Trophoblast cell (in vitro differentiated cells and primary cell): ENCODE results near the gene ATP6V0B. TPM values are rescaled to one million over a fixed set of nuclear protein-coding genes. Genes with fewer than 3 reads are reported as not detected.

ENCODE experiments used
- DNase-seq, 2 donors: peaks; one replicate each; pipeline ENCODE4 v3.0.0-alpha.2; 2016
- H2AFZ ChIP-seq: 2 replicates; pipeline ENCODE4 v1.6.1; 2013; ENCODE audit warnings: low read length, moderate library complexity, mild to moderate bottlenecking; ENCODE audit not compliant: insufficient read depth, poor library complexity
- H2AK5ac ChIP-seq: 2 replicates; pipeline ENCODE4 v1.6.1; 2013; ENCODE audit warnings: mild to moderate bottlenecking, low read length
- H2BK120ac ChIP-seq: 2 replicates; pipeline ENCODE4 v1.6.1; 2013; ENCODE audit warnings: low read length, mild to moderate bottlenecking, moderate library complexity; ENCODE audit not compliant: insufficient read depth, poor library complexity
- H2BK12ac ChIP-seq: 2 replicates; pipeline ENCODE4 v1.6.1; 2013; ENCODE audit warnings: mild to moderate bottlenecking, low read length, moderate library complexity
- H2BK5ac ChIP-seq: 2 replicates; pipeline ENCODE4 v1.6.1; 2013; ENCODE audit warnings: low read length, low read depth, moderate library complexity, mild to moderate bottlenecking; ENCODE audit not compliant: poor library complexity
- H3K14ac ChIP-seq: 2 replicates; pipeline ENCODE4 v1.6.1; 2013; ENCODE audit warnings: mild to moderate bottlenecking, low read length
- H3K18ac ChIP-seq: 2 replicates; pipeline ENCODE4 v1.6.1; 2013; ENCODE audit warnings: mild to moderate bottlenecking, low read length
- H3K23ac ChIP-seq: 2 replicates; pipeline ENCODE4 v1.6.1; 2013; ENCODE audit warnings: low read length
- H3K27ac ChIP-seq: 2 replicates; pipeline ENCODE4 v1.5.1; 2013; ENCODE audit warnings: low read depth, mild to moderate bottlenecking, inconsistent platforms, low read length, moderate library complexity
- H3K27me3 ChIP-seq: 2 replicates; pipeline ENCODE4 v1.6.1; 2013; ENCODE audit warnings: inconsistent platforms, mild to moderate bottlenecking, low read length, moderate library complexity; ENCODE audit not compliant: insufficient read depth
- H3K36me3 ChIP-seq, 2 experiments: 1 replicate in 1 of 2; 2 replicates in 1 of 2; pipeline ENCODE4 v1.6.1; 2013; ENCODE audit warnings: low read length in 2 of 2, mild to moderate bottlenecking in 2 of 2, moderate library complexity in 1 of 2; ENCODE audit not compliant: insufficient read depth in 2 of 2, control insufficient read depth in 1 of 2
- H3K4ac ChIP-seq: 2 replicates; pipeline ENCODE4 v1.6.1; 2013; ENCODE audit warnings: low read depth, mild to moderate bottlenecking, low read length, moderate library complexity
- H3K4me1 ChIP-seq, 2 experiments: 1 replicate in 1 of 2; 2 replicates in 1 of 2; pipeline ENCODE4 v1.6.1; 2013; ENCODE audit warnings: low read length in 2 of 2, mild to moderate bottlenecking in 2 of 2, moderate library complexity in 1 of 2; ENCODE audit not compliant: insufficient read depth in 2 of 2, control insufficient read depth in 1 of 2
- H3K4me2 ChIP-seq: 2 replicates; pipeline ENCODE4 v1.6.1; 2013; ENCODE audit warnings: inconsistent platforms, mild to moderate bottlenecking, low read length, moderate library complexity
- H3K4me3 ChIP-seq: 2 replicates; pipeline ENCODE4 v1.5.1; 2013; ENCODE audit warnings: mild to moderate bottlenecking, low read depth, low read length, inconsistent platforms
- H3K79me1 ChIP-seq: one replicate; pipeline ENCODE4 v1.6.1; 2013; ENCODE audit warnings: low read length
- H3K79me2 ChIP-seq: 2 replicates; pipeline ENCODE4 v1.6.1; 2013; ENCODE audit warnings: low read length, mild to moderate bottlenecking; ENCODE audit not compliant: control insufficient read depth, insufficient read depth, poor library complexity
- H3K9ac ChIP-seq: 2 replicates; pipeline ENCODE4 v1.6.1; 2013; ENCODE audit warnings: mild to moderate bottlenecking, low read length
- H3K9me3 ChIP-seq: 2 replicates; pipeline ENCODE4 v1.6.1; 2013; ENCODE audit warnings: low read depth, mild to moderate bottlenecking, control low read depth, inconsistent platforms, low read length; ENCODE audit not compliant: insufficient read depth
- H4K12ac ChIP-seq: 2 replicates; pipeline ENCODE4 v1.6.1; 2013; ENCODE audit warnings: low read depth, mild to moderate bottlenecking, low read length, moderate library complexity
- H4K8ac ChIP-seq: 2 replicates; pipeline ENCODE4 v1.6.1; 2013; ENCODE audit warnings: low read depth, mild to moderate bottlenecking, low read length, moderate library complexity
- H4K91ac ChIP-seq: one replicate; pipeline ENCODE4 v1.6.1; 2013; ENCODE audit warnings: low read depth, mild to moderate bottlenecking, low read length, moderate library complexity
- WGBS: extraction: QIAGEN DNeasy Blood & Tissue Kit; methylation state at CpG from one replicate; pipeline ENCODE4 v1.1.7; 2013; ENCODE audit warnings: missing lambda C conversion rate; ENCODE audit not compliant: insufficient read length, insufficient coverage; ENCODE audit errors: extremely low coverage; 5-methylcytosine and 5-hydroxymethylcytosine counted together
- polyA plus RNA-seq: library from polyadenylated mRNA; stranded (reverse); fragments of 200-250 nt; gene quantifications from 2 replicates; pipeline ENCODE4 v1.2.3, GENCODE V29; 2013

ATP6V0B gene
- polyA plus RNA-seq = 71.6 and 76.4 TPM in 2 replicates

- Histone ChIP-seq H2AK5ac (peak within 1 kb of the TSS; percentile 33), H3K14ac (peak within 1 kb of the TSS; percentile 88), H3K9ac (peak within 1 kb of the TSS; percentile 89), H3K27ac (peak within 1 kb of the TSS; percentile 60), H2BK5ac (peak within 1 kb of the TSS; percentile 68), H2BK12ac (peak within 1 kb of the TSS; percentile 19), H3K4me2 (peak within 1 kb of the TSS; percentile 97), H3K79me1 (peaks cover 13% of the 10 kb centered on the region), H3K4me1 (peaks cover 10 to 22% of the 10 kb centered on the region in 2 experiments), H3K36me3 (peaks cover 26 to 28% of the 10 kb centered on the region in 2 experiments), H4K8ac (peak within 1 kb of the TSS; percentile 94), H3K4me3 (peak within 1 kb of the TSS; percentile 98), H3K23ac (no peak within 1 kb of the TSS), H4K91ac (peak within 1 kb of the TSS; percentile 69), H3K27me3 (no peaks in the 10 kb centered on the region), H3K4ac (peak within 1 kb of the TSS; percentile 41), H3K79me2 (peaks cover 13% of the 10 kb centered on the region), H2AFZ (peak within 1 kb of the TSS; percentile 85), H2BK120ac (peak within 1 kb of the TSS; percentile 57), H3K18ac (peak within 1 kb of the TSS; percentile 90), H3K9me3 (peaks cover 2% of the 10 kb centered on the region), H4K12ac (peak within 1 kb of the TSS; percentile 89)
- peak; percentile 93 to 96 for DNase-seq
- no CpG with 5 or more reads among the region's 93 CpGs for WGBS
Observed at GRCh38 chr1:43974443-43975248, at the start of gene ATP6V0B. ATP6V0B (plus strand) TSS chr1:43974960; CDS start chr1:43975041, 81 bp downstream.

DNA sequence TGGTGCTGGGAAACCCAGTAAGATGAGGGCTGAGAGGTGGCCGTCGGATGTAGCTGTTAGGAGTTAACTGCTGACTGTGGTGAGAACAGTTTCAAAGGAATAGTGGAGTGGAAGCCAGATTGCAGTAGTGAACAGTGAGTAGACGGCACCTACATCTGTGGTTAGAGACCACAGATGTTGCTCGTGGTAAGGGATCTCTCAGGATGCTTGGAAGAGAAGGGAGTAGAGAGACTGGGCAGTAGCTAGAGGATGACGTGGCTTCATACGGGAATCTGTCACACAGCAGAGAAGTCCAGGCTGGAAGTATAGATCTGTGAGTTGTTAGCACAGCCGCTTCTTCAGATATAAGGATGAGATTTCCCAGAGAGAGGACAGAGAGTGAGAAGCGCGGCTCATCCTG, 48.9 kb upstream of the ATP6V0B start:
- Histone ChIP-seq H4K12ac (no peak overlapping the region), H3K4me2 (no peak overlapping the region), H3K18ac (no peak overlapping the region), H3K4me3 (no peak overlapping the region), H3K4ac (no peak overlapping the region), H2BK12ac (no peak overlapping the region), H4K8ac (no peak overlapping the region), H2BK5ac (no peak overlapping the region), H3K79me2 (no peaks in the 10 kb centered on the region), H3K36me3 (peaks cover 0 to 2% of the 10 kb centered on the region in 2 experiments), H3K23ac (no peak overlapping the region), H3K27ac (no peak overlapping the region), H2AFZ (no peak overlapping the region), H3K9ac (no peak overlapping the region), H3K79me1 (no peaks in the 10 kb centered on the region), H3K4me1 (peaks cover 8 to 11% of the 10 kb centered on the region in 2 experiments), H4K91ac (no peak overlapping the region), H3K9me3 (no peaks in the 10 kb centered on the region), H2AK5ac (no peak overlapping the region), H3K27me3 (no peaks in the 10 kb centered on the region), H3K14ac (no peak overlapping the region), H2BK120ac (no peak overlapping the region)
- WGBS = no CpG with 5 or more reads among the region's 9 CpGs
- DNase-seq = no peak

- H3K4ac ChIP-seq = no peak overlapping the region
- no peak overlapping the region for H2AFZ ChIP-seq
- H3K27me3 ChIP-seq = no peaks in the 10 kb centered on the region
- H3K18ac ChIP-seq = no peak overlapping the region
- WGBS = no CpG with 5 or more reads among the region's 10 CpGs
- H4K91ac ChIP-seq = no peak overlapping the region
- H3K79me2 ChIP-seq = no peaks in the 10 kb centered on the region
- H2AK5ac ChIP-seq = no peak overlapping the region
- H4K8ac ChIP-seq = no peak overlapping the region
- H3K4me2 ChIP-seq = no peak overlapping the region
- no peak for DNase-seq
- no peak overlapping the region for H3K4me3 ChIP-seq
- H3K79me1 ChIP-seq = no peaks in the 10 kb centered on the region
- no peak overlapping the region for H3K23ac ChIP-seq
- H3K9me3 ChIP-seq = no peaks in the 10 kb centered on the region
- no peak overlapping the region for H4K12ac ChIP-seq
- no peak overlapping the region for H3K27ac ChIP-seq
- no peak overlapping the region for H3K9ac ChIP-seq
- no peak overlapping the region for H2BK120ac ChIP-seq
- H3K4me1 ChIP-seq = peaks cover 18 to 26% of the 10 kb centered on the region in 2 experiments
- peak overlapping the region; percentile 10 for H3K14ac ChIP-seq
- H2BK12ac ChIP-seq = peak overlapping the region; percentile 45
- H2BK5ac ChIP-seq = no peak overlapping the region
- no peaks in the 10 kb centered on the region for H3K36me3 ChIP-seq
Observed at GRCh38 chr1:43930168-43930948, 44.4 kb upstream of the ATP6V0B start.

DNA sequence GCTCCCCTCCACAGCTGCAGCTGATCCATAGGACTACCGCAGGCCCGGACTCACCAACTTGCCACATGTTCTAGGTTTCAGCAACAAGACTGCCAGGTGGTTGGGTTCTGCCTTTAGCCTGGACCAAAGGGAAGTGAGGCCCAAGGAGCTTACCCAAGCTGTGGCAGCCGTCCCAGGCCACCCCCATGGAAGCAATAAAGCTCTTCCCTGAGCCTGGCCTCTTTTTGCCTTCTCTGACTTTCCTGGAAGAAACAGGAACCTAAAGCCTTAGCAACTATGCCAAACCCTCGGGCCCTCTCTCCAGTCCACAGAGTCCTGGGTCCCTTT, 43.8 kb upstream of the ATP6V0B start:
- Histone ChIP-seq H3K23ac (no peak overlapping the region), H3K9ac (no peak overlapping the region), H4K12ac (no peak overlapping the region), H3K9me3 (no peaks in the 10 kb centered on the region), H2BK12ac (no peak overlapping the region), H2BK120ac (no peak overlapping the region), H3K4ac (no peak overlapping the region), H2AFZ (no peak overlapping the region), H2BK5ac (no peak overlapping the region), H4K91ac (no peak overlapping the region), H3K79me1 (no peaks in the 10 kb centered on the region), H3K4me3 (no peak overlapping the region), H3K27ac (no peak overlapping the region), H3K36me3 (no peaks in the 10 kb centered on the region), H4K8ac (no peak overlapping the region), H3K4me1 (peaks cover 22 to 27% of the 10 kb centered on the region in 2 experiments), H3K14ac (no peak overlapping the region), H3K4me2 (no peak overlapping the region), H3K27me3 (no peaks in the 10 kb centered on the region), H3K79me2 (no peaks in the 10 kb centered on the region), H2AK5ac (no peak overlapping the region), H3K18ac (no peak overlapping the region)
- WGBS = no CpG with 5 or more reads among the region's 4 CpGs
- no peak for DNase-seq
